ENCODE results near the gene OR10A6. TPM values are rescaled to one million over a fixed set of nuclear protein-coding genes. Genes with fewer than 3 reads are reported as not detected.

Gene OR10A6
- total RNA-seq, 2 experiments from 2014 or later, result not detected

DNA sequence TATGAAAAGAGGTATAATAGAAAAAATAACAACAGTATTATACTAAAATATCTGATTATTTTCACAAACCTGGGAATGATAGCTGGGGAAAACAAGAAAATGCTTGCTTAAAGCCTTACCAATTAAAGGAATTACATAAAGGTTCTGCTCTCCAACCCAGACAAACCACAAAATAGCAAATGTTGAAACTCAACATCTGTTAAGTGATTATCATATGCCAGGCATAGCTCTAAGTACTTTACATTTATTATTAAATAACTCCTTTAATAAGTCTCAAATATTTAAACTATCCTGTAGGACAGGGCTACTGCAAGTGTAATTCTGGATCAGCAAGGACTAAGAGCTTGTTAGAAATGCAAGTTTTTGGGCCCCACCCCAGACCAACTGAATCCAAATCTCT lies 20.1 kb downstream of the OR10A6 start:
- no peak overlapping the region for H3K27ac Mint-ChIP-seq
- H3K9me3 Mint-ChIP-seq, result no peaks in the 10 kb centered on the region
- Histone ChIP-seq H3K36me3 (ENCODE audit: insufficient read depth, low read length) (no peaks in the 10 kb centered on the region), H3K27ac (ENCODE audit: low read depth in 1 of 2, low read length in 2 of 2) (no peak overlapping the region), H3K27me3 (ENCODE audit: control insufficient read depth in 1 of 2, insufficient read depth in 2 of 2, low read length in 2 of 2) (peaks cover 5% of the 10 kb centered on the region in 2 experiments), H3K4me3 (ENCODE audit: low read length) (no peak overlapping the region), H3K4me1 (ENCODE audit: insufficient read depth, low read length) (no peaks in the 10 kb centered on the region), H3K9me3 (ENCODE audit: control insufficient read depth in 1 of 2, insufficient read depth in 1 of 2, low read length in 2 of 2) (no peaks in the 10 kb centered on the region)
- ATAC-seq (ENCODE audit: poor library complexity) (no peak), DNase-seq (no peak)
- H3K4me3 Mint-ChIP-seq, result no peak overlapping the region
- H3K27me3 Mint-ChIP-seq, result peaks cover 10% of the 10 kb centered on the region
- ChIA-PET CTCF (no interaction called here), POLR2A (no interaction called here)
- TF ChIP-seq, protein P1, sequence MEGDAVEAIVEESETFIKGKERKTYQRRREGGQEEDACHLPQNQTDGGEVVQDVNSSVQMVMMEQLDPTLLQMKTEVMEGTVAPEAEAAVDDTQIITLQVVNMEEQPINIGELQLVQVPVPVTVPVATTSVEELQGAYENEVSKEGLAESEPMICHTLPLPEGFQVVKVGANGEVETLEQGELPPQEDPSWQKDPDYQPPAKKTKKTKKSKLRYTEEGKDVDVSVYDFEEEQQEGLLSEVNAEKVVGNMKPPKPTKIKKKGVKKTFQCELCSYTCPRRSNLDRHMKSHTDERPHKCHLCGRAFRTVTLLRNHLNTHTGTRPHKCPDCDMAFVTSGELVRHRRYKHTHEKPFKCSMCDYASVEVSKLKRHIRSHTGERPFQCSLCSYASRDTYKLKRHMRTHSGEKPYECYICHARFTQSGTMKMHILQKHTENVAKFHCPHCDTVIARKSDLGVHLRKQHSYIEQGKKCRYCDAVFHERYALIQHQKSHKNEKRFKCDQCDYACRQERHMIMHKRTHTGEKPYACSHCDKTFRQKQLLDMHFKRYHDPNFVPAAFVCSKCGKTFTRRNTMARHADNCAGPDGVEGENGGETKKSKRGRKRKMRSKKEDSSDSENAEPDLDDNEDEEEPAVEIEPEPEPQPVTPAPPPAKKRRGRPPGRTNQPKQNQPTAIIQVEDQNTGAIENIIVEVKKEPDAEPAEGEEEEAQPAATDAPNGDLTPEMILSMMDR (IDR thresholded peaks at IDR 0.05), result no peak
- intact Hi-C loops (cut with DNase I, micrococcal nuclease), result no loop called here
- H3K4me1 Mint-ChIP-seq (ENCODE audit: low read depth), result no peaks in the 10 kb centered on the region
- H3K36me3 Mint-ChIP-seq (ENCODE audit: low read depth), result no peaks in the 10 kb centered on the region

DNA sequence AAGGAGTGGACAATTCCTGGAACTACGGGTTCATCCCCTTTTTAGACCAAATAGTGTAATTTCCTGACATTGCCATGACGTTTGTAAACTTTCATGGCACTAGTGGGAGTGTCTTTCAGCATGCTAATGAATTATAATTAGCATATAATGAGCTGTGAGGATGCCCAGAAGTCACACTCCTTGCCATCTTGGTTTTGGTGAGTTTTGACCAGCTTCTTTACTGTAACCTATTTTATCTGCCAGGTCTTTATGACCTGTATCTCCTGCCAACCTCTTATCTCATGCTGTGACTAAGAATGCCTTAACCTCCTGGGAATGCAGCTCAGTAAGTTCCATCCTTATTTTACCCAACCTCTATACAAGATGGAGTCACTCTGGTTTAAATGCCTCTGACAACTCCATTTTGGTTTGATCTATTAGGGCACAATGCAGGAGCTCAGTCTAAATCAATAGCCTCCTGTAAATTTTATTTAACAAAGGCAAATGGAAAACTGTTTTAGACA lies 20.7 kb downstream of the OR10A6 start:
- Mint-ChIP-seq H3K27me3 (peaks cover 15% of the 10 kb centered on the region), H3K4me1 (ENCODE audit: low read depth) (no peaks in the 10 kb centered on the region), H3K27ac (no peak overlapping the region), H3K36me3 (ENCODE audit: low read depth) (no peaks in the 10 kb centered on the region), H3K4me3 (no peak overlapping the region), H3K9me3 (no peaks in the 10 kb centered on the region)
- POLR2A ChIA-PET, result no interaction called here
- no peak overlapping the region for H3K27ac ChIP-seq (ENCODE audit: low read depth in 1 of 2, low read length in 2 of 2)
- no peak overlapping the region for H3K4me3 ChIP-seq (ENCODE audit: low read length)
- CTCF ChIA-PET, result no interaction called here
- DNase-seq (no peak), ATAC-seq (ENCODE audit: poor library complexity) (no peak)
- H3K27me3 ChIP-seq (ENCODE audit: control insufficient read depth in 1 of 2, insufficient read depth in 2 of 2, low read length in 2 of 2), result peaks cover 5% of the 10 kb centered on the region in 2 experiments
- no peaks in the 10 kb centered on the region for H3K9me3 ChIP-seq (ENCODE audit: control insufficient read depth in 1 of 2, insufficient read depth in 1 of 2, low read length in 2 of 2)
- intact Hi-C loops (cut with DNase I, micrococcal nuclease), result no loop called here
- H3K36me3 ChIP-seq (ENCODE audit: insufficient read depth, low read length), result no peaks in the 10 kb centered on the region
- TF ChIP-seq, protein P1 (IDR thresholded peaks at IDR 0.05), result no peak
- H3K4me1 ChIP-seq (ENCODE audit: insufficient read depth, low read length), result no peaks in the 10 kb centered on the region

DNA sequence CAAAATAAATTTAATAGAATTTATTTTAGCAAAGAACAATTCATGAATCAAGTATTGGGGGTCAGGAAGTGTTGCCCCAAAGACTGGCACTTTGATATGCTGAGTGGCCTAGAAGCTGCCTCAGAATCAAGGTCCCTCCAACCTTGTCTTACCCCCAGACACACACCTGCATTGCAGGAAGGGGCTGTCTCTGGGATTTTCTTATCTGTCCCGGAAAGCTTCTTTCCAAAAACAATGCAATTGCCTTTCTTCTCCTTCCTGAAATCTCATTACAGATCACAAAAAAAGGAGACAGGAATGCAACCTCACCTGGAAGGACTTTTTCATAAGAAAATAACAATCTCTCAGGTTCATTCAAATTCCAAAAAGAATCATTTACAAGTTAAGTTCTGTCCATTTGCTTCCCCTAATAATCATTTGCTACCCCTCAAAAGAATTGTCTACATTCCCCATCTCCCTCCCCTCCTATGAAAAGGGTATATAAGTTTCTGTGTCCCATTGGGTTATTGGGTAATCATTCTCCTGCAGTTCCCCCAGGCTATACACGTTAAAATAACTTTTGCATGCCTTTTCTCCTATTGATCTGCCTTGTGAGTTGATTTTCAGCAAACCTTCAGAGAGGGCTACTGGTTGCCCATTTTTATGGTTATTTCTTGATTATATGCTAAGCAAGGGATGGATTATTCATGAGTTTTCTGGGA lies 21.3 kb downstream of the OR10A6 start:
- Mint-ChIP-seq H3K27ac (no peak overlapping the region), H3K36me3 (ENCODE audit: low read depth) (no peaks in the 10 kb centered on the region), H3K9me3 (no peaks in the 10 kb centered on the region), H3K27me3 (peaks cover 18% of the 10 kb centered on the region), H3K4me3 (no peak overlapping the region), H3K4me1 (ENCODE audit: low read depth) (no peaks in the 10 kb centered on the region)
- ChIA-PET CTCF (interaction anchor here (0.8 kb wide), 1 partner anchor 158 kb away, joined by 3 read pairs; no protein-coding TSS in a partner anchor), POLR2A (no interaction called here)
- intact Hi-C loops (cut with DNase I, micrococcal nuclease), result no loop called here
- H3K27me3 ChIP-seq (ENCODE audit: control insufficient read depth in 1 of 2, insufficient read depth in 2 of 2, low read length in 2 of 2), result peaks cover 5% of the 10 kb centered on the region in 2 experiments
- H3K27ac ChIP-seq (ENCODE audit: low read depth in 1 of 2, low read length in 2 of 2), result no peak overlapping the region
- no peaks in the 10 kb centered on the region for H3K9me3 ChIP-seq (ENCODE audit: control insufficient read depth in 1 of 2, insufficient read depth in 1 of 2, low read length in 2 of 2)
- DNase-seq, result no peak
- no peak overlapping the region for H3K4me3 ChIP-seq (ENCODE audit: low read length)
- ATAC-seq (ENCODE audit: poor library complexity), result no peak
- TF ChIP-seq, protein P1 (IDR thresholded peaks at IDR 0.05), result no peak
- H3K36me3 ChIP-seq (ENCODE audit: insufficient read depth, low read length), result no peaks in the 10 kb centered on the region
- H3K4me1 ChIP-seq (ENCODE audit: insufficient read depth, low read length), result no peaks in the 10 kb centered on the region
